ENCODE results near the gene PYROXD2.

The PYROXD2 gene

GRCh38 chr10:98416606-98417388, 1.8 kb upstream of the PYROXD2 start:
- no peak for DNase-seq

GRCh38 chr10:98415731-98416119, 743 bp upstream of the PYROXD2 start:
- DNase-seq, result no peak

DNA sequence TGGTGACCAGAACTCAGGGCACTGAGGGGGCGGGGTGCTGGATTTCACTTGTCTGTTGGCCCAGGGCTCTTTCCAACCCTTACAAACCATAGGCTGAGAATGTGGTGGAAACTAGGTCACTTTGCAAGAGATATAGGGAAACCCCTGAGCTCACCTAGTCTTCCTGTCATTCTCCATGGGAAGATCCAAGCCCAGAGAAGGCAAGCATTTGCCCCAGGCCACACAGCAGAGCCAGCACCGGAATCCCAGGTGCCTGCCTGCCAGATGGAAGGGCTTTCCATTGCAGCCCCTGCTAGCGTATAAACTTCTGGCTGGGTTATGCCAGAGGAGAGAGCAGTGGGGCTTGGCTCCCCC, 427 bp downstream of the PYROXD2 start:
- DNase-seq, result no peak

- no peak for DNase-seq
These were observed 3.2 kb downstream of the PYROXD2 start for GRCh38 chr10:98411768-98412167.

DNA sequence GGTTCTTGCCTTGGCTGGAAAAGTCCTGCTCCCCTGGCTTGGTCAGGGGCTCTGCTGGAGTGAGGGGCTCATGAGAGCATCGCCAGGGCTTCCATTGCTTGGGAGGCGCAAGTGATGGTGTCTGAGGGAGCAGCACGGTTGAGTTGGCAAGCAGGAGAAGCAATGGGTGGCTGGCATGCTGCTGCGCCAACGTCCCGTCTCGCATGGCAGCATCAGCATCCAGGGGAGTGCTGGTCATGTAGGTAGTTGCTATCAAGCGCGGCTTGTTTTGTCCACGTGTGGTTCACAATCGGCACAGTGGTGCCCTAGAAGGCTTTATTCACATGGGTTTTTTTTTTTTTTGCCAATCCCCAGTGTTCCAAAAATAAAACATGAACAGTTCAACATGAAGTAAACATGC, 3.8 kb downstream of the PYROXD2 start:
- DNase-seq, result no peak

- no peak for DNase-seq
These were observed 4.2 kb downstream of the PYROXD2 start for GRCh38 chr10:98410759-98411158.

GRCh38 chr10:98410135-98410743, 4.7 kb downstream of the PYROXD2 start:
- no peak for DNase-seq

- DNase-seq, result no peak
These were observed 6.2 kb downstream of the PYROXD2 start for GRCh38 chr10:98408799-98409198.

- no peak for DNase-seq
These were observed 7.2 kb downstream of the PYROXD2 start for GRCh38 chr10:98407744-98408241.

DNA sequence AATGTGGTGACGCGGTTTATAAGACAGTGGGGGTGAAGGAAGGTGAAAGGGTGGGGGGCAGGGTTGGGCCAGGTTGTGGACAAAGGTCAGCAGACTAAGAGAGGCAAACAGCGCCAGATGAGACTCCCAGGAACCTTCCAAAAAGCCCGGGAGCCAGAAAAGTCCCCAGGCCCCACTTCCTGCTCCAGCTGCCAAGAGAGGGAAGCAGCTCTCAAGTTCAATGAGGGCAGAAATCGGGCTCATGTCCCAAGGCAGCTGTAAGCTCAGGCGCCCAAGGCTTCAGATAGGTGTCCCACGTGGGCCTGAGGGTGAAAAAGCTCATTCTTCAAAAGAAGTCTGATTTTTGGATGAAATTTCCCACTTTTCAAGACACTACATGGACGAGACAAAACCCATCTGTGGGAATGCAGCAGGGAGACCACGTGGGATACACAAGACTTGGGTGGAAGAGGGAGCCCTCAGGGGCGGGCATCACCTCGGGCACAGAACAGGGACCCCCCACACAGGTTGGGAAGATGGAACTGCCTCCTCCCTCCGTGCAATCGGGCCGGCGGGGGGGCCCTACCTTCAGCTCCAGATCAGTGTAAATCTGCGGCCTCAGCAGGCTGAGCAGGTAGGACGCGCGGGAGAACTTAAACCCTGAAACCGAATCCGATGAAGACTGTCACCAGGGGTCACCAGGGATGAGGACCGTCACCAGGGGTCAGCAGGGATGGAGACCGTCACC, 7.8 kb downstream of the PYROXD2 start:
- DNase-seq, result no peak

GRCh38 chr10:98405422-98405821, 9.6 kb downstream of the PYROXD2 start:
- peak in 12 of 56 donors; percentile 7 to 26 (median 15) for DNase-seq

GRCh38 chr10:98404571-98405359, 10.2 kb downstream of the PYROXD2 start:
- no peak for DNase-seq

- DNase-seq, result no peak
These were observed 11.0 kb downstream of the PYROXD2 start for GRCh38 chr10:98403812-98404504.

- no peak for DNase-seq
These were observed 11.9 kb downstream of the PYROXD2 start for GRCh38 chr10:98402931-98403718.

DNA sequence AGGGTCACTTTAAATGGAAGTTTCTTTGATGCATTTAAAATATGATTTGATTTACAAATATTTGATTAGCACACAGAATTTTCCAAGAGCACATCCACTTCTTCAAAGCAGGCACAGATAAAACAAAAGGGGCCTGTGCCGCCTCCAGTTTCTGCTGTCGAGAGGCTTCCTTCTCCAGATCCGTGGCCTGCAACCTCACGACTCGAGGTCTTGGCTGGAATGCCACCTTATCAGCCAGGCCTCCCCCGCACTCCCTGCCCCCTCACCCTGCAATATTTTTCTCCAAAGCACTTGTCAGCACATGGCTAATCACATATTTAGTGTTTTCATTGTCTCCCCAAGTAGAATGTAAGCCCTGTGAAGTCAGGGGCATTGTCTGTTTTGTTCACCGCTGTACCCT, 12.5 kb downstream of the PYROXD2 start:
- no peak for DNase-seq

- DNase-seq, result no peak
These were observed 14.5 kb downstream of the PYROXD2 start for GRCh38 chr10:98400482-98400881.

DNA sequence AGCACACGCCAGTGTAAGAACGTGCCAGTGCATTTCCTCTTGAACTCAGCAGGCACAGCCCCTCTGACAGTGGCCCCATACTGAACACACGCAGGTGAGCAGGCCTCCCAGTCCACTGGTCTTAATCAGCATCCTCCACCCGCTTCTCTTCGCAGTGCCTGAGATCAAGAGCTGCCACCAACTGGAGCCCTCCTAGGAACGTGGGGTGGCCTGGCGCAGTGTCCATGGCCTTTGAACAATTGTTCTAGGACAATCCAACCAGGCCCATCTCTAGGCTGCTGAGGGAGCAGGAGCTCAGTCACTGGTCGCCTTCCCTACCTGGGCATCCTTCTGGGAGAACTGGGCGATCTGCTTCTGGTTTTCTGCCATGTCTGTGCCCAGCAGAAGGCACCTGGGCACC, 15.2 kb downstream of the PYROXD2 start:
- DNase-seq, result no peak

GRCh38 chr10:98397089-98397600, 17.8 kb downstream of the PYROXD2 start:
- DNase-seq, result no peak

DNA sequence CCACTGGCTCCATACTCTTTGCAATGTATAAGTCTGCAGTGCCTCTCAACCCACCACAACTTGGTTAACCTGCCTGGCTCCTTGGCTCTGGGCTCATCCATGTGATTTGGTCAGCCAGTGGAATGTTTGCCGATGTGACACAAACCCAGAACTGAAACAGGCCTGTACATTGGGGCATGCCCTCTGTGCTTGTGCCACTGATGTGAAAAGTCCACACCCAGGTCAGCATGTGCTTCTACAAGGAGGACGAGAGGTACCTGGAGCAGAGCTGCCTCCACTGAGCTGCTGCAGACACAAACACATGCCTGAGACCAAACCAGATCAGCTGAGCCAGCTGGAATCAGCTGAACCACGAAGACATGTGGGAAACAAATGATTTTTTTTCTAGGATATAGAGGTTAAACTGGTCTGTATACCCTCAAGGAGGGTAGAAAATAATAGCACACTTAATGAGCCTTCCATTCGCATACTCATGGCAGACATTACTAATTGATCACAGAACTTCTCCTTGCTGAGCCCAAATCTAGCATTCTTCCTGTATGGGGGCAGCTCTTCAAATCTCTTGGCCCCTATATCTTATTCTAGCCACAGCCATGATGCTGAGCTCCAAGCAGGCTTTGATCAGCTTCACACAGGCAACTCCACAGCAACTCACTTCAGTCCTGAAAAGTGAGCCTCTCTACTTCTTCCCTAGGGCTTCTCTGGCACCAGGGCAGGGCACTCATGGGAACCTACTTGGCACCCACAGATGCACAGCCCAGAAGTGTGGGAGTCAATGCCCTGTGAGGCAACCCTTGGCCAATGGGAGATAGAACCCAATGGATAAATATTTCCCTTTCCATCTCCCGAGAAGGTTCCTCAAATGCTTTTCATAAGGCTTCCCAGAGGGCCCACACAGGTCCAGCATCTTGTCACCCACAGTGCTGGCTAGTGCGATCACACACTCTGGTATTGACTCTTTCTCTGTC, 18.6 kb downstream of the PYROXD2 start:
- no peak for DNase-seq

Data from amygdala (tissue), 56 donors.